Subcutaneous adipose tissue (tissue), 4 donors: ENCODE results near the gene SMIM20. TPM values are rescaled to one million over a fixed set of nuclear protein-coding genes. Genes with fewer than 3 reads are reported as not detected.

ENCODE experiments used
- total RNA-seq, 4 donors: library from RNA; depleted of rRNA; stranded (reverse); fragments of >200 nt; gene quantifications; one replicate each; pipeline ENCODE4 v1.1.0, GENCODE V29; 2016
- TF ChIP-seq, protein P1 (sequence below): fragments of 450-650 bp; IDR thresholded peaks from one replicate; pipeline ENCODE4 v1.5.1; 2016; ENCODE audit warnings: low read depth, mild to moderate bottlenecking, control low read depth, antibody characterized with exemption, moderate library complexity

Gene SMIM20
- total RNA-seq, 4 donors from 2014 or later = 27.3 to 47.8 (median 34.7) TPM

DNA sequence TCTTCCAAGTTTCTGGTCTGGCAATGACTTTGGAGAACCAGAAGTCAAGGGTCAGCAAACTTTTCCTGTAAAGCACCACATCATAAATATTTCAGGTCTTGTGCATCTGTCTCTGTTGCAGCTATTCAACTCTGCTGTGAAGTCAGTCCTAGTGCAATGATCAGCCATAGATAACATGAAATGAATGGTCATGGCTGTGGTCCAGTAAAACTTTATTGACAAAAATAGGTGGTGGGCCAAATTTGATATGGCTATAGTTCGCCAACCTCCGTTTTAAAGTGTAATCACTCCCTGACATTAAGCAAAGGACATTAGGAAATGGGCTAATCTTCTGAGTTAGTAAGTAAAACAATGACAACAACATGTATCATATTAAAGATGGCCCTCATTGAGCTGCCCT, 30.5 kb upstream of the SMIM20 start:
- TF ChIP-seq, protein P1, sequence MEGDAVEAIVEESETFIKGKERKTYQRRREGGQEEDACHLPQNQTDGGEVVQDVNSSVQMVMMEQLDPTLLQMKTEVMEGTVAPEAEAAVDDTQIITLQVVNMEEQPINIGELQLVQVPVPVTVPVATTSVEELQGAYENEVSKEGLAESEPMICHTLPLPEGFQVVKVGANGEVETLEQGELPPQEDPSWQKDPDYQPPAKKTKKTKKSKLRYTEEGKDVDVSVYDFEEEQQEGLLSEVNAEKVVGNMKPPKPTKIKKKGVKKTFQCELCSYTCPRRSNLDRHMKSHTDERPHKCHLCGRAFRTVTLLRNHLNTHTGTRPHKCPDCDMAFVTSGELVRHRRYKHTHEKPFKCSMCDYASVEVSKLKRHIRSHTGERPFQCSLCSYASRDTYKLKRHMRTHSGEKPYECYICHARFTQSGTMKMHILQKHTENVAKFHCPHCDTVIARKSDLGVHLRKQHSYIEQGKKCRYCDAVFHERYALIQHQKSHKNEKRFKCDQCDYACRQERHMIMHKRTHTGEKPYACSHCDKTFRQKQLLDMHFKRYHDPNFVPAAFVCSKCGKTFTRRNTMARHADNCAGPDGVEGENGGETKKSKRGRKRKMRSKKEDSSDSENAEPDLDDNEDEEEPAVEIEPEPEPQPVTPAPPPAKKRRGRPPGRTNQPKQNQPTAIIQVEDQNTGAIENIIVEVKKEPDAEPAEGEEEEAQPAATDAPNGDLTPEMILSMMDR = no peak

- TF ChIP-seq, protein P1 = no peak
Measured at GRCh38 chr4:25884031-25884782, 29.8 kb upstream of the SMIM20 start.

DNA sequence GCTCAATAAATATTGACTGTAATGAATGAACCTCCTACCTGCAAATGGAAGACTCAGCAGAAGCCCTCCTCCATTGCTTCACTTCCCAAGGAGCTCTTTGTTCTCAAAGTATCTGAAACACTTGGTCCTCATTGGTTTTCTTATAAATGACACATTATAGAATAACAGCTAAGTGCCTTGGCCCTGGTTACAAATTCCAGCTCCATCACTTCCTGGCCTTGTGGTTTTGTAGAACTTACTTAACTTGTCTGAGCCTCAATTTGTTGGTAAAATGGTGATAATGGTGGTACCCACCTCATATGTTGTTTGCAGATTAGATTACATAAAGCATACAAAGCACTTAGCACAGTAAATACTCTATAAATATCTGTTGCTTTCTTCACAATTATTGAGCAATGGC, 25.2 kb upstream of the SMIM20 start:
- TF ChIP-seq, protein P1 = no peak

DNA sequence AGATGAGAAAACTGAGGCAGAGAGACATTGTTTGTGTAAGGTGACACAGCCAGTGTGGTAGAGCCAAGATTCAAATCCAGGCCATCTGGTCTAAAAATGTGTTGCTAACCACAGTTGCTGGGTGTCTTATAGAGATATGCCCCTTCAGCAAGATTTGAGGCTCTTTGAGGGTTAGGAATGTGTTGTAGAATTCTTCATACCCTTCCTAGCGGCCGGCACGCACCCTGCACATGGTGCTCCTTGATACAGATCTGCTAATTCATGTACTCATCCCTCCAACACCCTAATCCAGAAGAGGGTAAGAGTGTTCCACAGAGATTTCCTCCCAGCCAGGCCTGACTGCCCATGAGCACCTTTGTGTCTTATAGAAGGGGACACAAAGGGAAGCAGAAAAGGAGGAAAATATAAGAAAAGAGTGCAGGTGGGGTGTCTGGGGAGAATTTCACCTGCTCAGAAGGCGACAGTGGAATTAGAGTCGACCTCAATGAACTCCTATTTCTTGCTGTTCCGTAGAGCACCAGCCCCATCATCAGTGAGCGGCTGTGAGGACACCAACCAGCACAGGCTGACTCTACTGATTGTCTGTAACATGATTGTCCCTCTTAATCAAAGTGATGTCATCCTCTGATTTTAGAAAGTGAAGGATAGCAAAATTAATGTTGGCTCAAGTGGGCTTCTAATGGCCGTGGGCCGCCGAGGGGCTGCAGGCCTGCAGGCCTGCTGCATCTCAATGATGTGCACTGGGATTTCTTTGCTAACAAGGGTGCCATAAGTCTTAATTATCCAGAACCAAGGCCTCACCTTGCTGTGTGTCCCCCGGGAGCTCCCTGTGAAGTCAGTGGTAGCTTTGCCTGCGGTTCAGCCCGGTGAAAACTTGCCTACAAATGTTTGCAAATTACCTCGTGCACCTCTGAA, 24.2 kb upstream of the SMIM20 start:
- TF ChIP-seq, protein P1 = no peak

- TF ChIP-seq, protein P1 = no peak
Measured at GRCh38 chr4:25890571-25891485, 23.2 kb upstream of the SMIM20 start.

DNA sequence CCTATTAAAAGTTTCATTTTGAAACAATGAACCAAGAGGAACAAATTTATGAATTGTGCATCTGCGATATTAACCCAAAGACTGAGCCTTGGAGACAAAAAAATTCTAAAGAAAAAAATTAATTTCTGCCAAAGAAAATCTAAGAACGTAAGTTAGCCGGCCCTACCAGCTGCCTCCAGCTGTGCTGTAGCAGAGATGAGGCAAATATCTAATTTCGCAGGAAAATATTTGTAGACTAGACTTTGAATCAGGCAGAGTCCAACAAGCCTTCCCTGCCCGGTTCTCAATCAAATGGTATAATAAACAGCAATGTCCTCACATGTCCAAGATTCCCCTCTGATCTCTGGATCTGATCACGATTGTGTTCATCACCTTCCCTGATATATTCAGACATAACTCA, 21.2 kb upstream of the SMIM20 start:
- TF ChIP-seq, protein P1 = no peak
